A549 (cell line): ENCODE data around the gene R3HDML. TPM values are rescaled to one million over a fixed set of nuclear protein-coding genes. Genes with fewer than 3 reads are reported as not detected.

Experiments used
- ATAC-seq, 2 experiments: fragments of 200-7000 bp in 1 of 2; fragments of >200 bp in 1 of 2; cut with Nextera tagmentation in 1 of 2; cut with Tn5 transposase in 1 of 2; 3 replicates each; pipeline versions ENCODE4 v1.8.0 to v1.9.1; 2018 to 2020; ENCODE audit warnings: mild to moderate bottlenecking in 1 of 2, moderate library complexity in 1 of 2
- CTCF ChIA-PET: fragments of 300-600 bp; sonication (Branson Sonifier 250); formaldehyde crosslinking; extraction: SDS; loops from one replicate; lab custom pipeline; 2021; ENCODE audit warnings: antibody characterized with exemption, inconsistent platforms; lab: Yijun Ruan, JAX
- POLR2A ChIA-PET: fragments of 350-600 bp; formaldehyde crosslinking; extraction: SDS; loops from one replicate; lab custom pipeline; 2021; ENCODE audit warnings: antibody characterized with exemption, inconsistent platforms; lab: Yijun Ruan, JAX
- DNase-seq, 2 experiments: peaks; one replicate each; pipeline versions ENCODE4 v3.0.0 to v3.0.0-alpha.2; 2011 to 2016; ENCODE audit warnings: low read depth in 1 of 2, low spot score in 1 of 2
- FAIRE-seq: peaks from 2 replicates; lab custom pipeline; 2011; peaks lifted over from hg19 to GRCh38; lab: Jason Lieb, UNC
- H3K27ac ChIP-seq, 2 experiments: fragments of >200 bp; sonication (Bioruptor Twin); formaldehyde crosslinking; 3 replicates each; pipeline ENCODE4 v1.5.1; 2016 to 2017
- H3K4me1 ChIP-seq: fragments of >200 bp; sonication (Bioruptor Twin); formaldehyde crosslinking; 3 replicates; pipeline ENCODE4 v1.6.1; 2016
- H3K4me2 ChIP-seq: fragments of >200 bp; sonication (Bioruptor Twin); formaldehyde crosslinking; 3 replicates; pipeline ENCODE4 v1.6.1; 2016
- H3K4me3 ChIP-seq: fragments of >200 bp; sonication (Bioruptor Twin); formaldehyde crosslinking; 3 replicates; pipeline ENCODE4 v1.5.1; 2016
- H3K9me3 ChIP-seq: fragments of >200 bp; sonication (Bioruptor Twin); formaldehyde crosslinking; 3 replicates; pipeline ENCODE4 v1.6.1; 2016
- BCL3 ChIP-seq: fragments of >200 bp; sonication (Bioruptor Twin); formaldehyde crosslinking; IDR thresholded peaks from 3 replicates; pipeline ENCODE4 v1.6.1; 2016
- BHLHE40 ChIP-seq: IDR thresholded peaks from 2 replicates; pipeline ENCODE4 v1.6.1; 2012; ENCODE audit warnings: low read depth, low read length, inconsistent platforms
- CTCF ChIP-seq: fragments of >200 bp; sonication (Bioruptor Twin); formaldehyde crosslinking; IDR thresholded peaks from 3 replicates; pipeline ENCODE4 v1.5.1; 2016
- EHMT2 ChIP-seq: fragments of 200-600 bp; sonication (generic); IDR thresholded peaks from 2 replicates; pipeline ENCODE4 v1.6.1; 2016; ENCODE audit warnings: antibody characterized with exemption, low read depth, mild to moderate bottlenecking, moderate library complexity
- ESRRA ChIP-seq: fragments of 150-350 bp; IDR thresholded peaks from 2 replicates; pipeline ENCODE4 v1.6.1; 2014; ENCODE audit warnings: mild to moderate bottlenecking, low read length, borderline replicate concordance
- FOSL2 ChIP-seq, 2 experiments: fragments of 450-650 bp in 1 of 2; fragments of >200 bp in 1 of 2; sonication (Bioruptor Twin) in 1 of 2; formaldehyde crosslinking; IDR thresholded peaks; 2 replicates each; pipeline versions ENCODE4 v1.5.0 to v1.6.1; 2016 to 2020; ENCODE audit warnings: mild to moderate bottlenecking in 1 of 2, moderate library complexity in 1 of 2
- HDAC2 ChIP-seq: fragments of 200-600 bp; sonication (generic); IDR thresholded peaks from 2 replicates; pipeline ENCODE4 v1.6.1; 2016
- HEYL ChIP-seq: fragments of 250-450 bp; sonication (Bioruptor Pico); IDR thresholded peaks from 2 replicates; pipeline ENCODE4 v1.8.0; 2021; ENCODE audit warnings: mild to moderate bottlenecking, moderate library complexity
- HOXA7 ChIP-seq: fragments of 250-450 bp; sonication (Bioruptor Pico); IDR thresholded peaks from 2 replicates; pipeline ENCODE4 v1.5.0; 2020; ENCODE audit warnings: mild to moderate bottlenecking, moderate library complexity
- HOXB13 ChIP-seq: fragments of 250-450 bp; sonication (Bioruptor Pico); IDR thresholded peaks from 2 replicates; pipeline ENCODE4 v1.5.0; 2020; ENCODE audit warnings: low read depth, mild to moderate bottlenecking, moderate library complexity
- JUN ChIP-seq, 2 experiments: fragments of >200 bp; sonication (Bioruptor Twin); formaldehyde crosslinking; IDR thresholded peaks; 2 replicates in 1 of 2; 3 replicates in 1 of 2; pipeline ENCODE4 v1.6.1; 2016 to 2017
- MAFK ChIP-seq: fragments of 450-650 bp; IDR thresholded peaks from 2 replicates; pipeline ENCODE4 v1.6.1; 2014; ENCODE audit not compliant: partially characterized antibody
- MAX ChIP-seq: IDR thresholded peaks from 2 replicates; pipeline ENCODE4 v1.6.1; 2012
- NR3C1 ChIP-seq: fragments of >200 bp; sonication (Bioruptor Twin); formaldehyde crosslinking; IDR thresholded peaks from 3 replicates; pipeline ENCODE4 v1.6.1; 2017
- PHF8 ChIP-seq: fragments of 200-600 bp; sonication (generic); IDR thresholded peaks from 2 replicates; pipeline ENCODE4 v1.6.1; 2016; ENCODE audit warnings: low read depth, mild to moderate bottlenecking, antibody characterized with exemption, moderate library complexity, borderline replicate concordance
- POLR2A ChIP-seq: IDR thresholded peaks from 2 replicates; pipeline ENCODE4 v1.6.1; 2012; ENCODE audit warnings: mild to moderate bottlenecking, low read length
- RAD21 ChIP-seq, 2 experiments: fragments of >200 bp in 1 of 2; sonication (Bioruptor Twin) in 1 of 2; formaldehyde crosslinking in 1 of 2; IDR thresholded peaks in 1 of 2; conservative IDR thresholded peaks in 1 of 2; 2 replicates in 1 of 2; 3 replicates in 1 of 2; pipeline ENCODE4 v1.6.1; 2012 to 2018; ENCODE audit warnings: inconsistent platforms in 1 of 2
- SMC3 ChIP-seq: fragments of >200 bp; sonication (Bioruptor Twin); formaldehyde crosslinking; IDR thresholded peaks from 3 replicates; pipeline ENCODE4 v1.6.1; 2018; ENCODE audit warnings: inconsistent platforms
- TFCP2L1 ChIP-seq: fragments of 250-450 bp; sonication (Bioruptor Pico); IDR thresholded peaks from 2 replicates; pipeline ENCODE4 v1.5.0; 2021; ENCODE audit warnings: mild to moderate bottlenecking
- USF2 ChIP-seq: fragments of 450-650 bp; IDR thresholded peaks from 2 replicates; pipeline ENCODE4 v1.6.1; 2014; ENCODE audit warnings: antibody characterized with exemption
- ZNF302 ChIP-seq: fragments of 250-450 bp; sonication (Bioruptor Pico); IDR thresholded peaks from 2 replicates; pipeline ENCODE4 v1.9.0; 2021; ENCODE audit warnings: inconsistent platforms, mild to moderate bottlenecking, moderate library complexity
- WGBS: methylation state at CpG from one replicate; pipeline ENCODE4 v1.1.6; 2017; ENCODE audit errors: missing lambda C conversion rate; 5-methylcytosine and 5-hydroxymethylcytosine counted together
- polyA plus RNA-seq, 4 experiments: library from polyadenylated mRNA; depleted of rRNA in 3 of 4; stranded (reverse); fragments of >200 nt; fragmentation: RNase III in 1 of 4; extraction: RNeasy Plus Mini Kit Qiagen cat#74134 plus additional on column Dnase treatment in 1 of 4; gene quantifications; 2 replicates in 3 of 4; 3 replicates in 1 of 4; pipeline ENCODE4 v1.2.3, GENCODE V29; 2011 to 2017

Gene R3HDML
- polyA plus RNA-seq, 2 of the 4 experiments (the other 2 are of a cell fraction) = 0.96 to 1.2 TPM

- TF ChIP-seq HDAC2 = no peak
- TF ChIP-seq NR3C1 = no peak
- TF ChIP-seq PHF8 = no peak
- TF ChIP-seq HOXA7 (CRISPR knock-in tag) = no peak
- TF ChIP-seq BCL3 = 0 out of 3 replicates have a peak, but pooled peaks have one; percentile 49
- TF ChIP-seq HOXB13 (CRISPR knock-in tag) = peak; percentile 55; the same call in 1 of the 2 replicates
- no peak for TF ChIP-seq HEYL (CRISPR knock-in tag)
- 0 out of 2 replicates have a peak, but pooled peaks have one; percentile 11 for TF ChIP-seq BHLHE40
Measured at GRCh38 chr20:44370639-44371218, 33.9 kb downstream of the R3HDML start (continued).

- TF ChIP-seq MAFK (peak; percentile 36), ZNF302 (CRISPR knock-in tag) (no peak)
- Histone ChIP-seq H3K27ac (peak overlapping the region; percentile 78 to 80), H3K4me1 (peaks cover 70% of the 10 kb centered on the region), H3K4me2 (peak overlapping the region; percentile 41), H3K4me3 (no peak overlapping the region), H3K9me3 (no peaks in the 10 kb centered on the region)
- 6% methylated on average over 2 of the region's 2 CpGs for WGBS
- FAIRE-seq (no peak), ATAC-seq (peak in 1 of 2 experiments; percentile 16; a peak in 1 of 6 replicates), DNase-seq (peak in 1 of 2 experiments; percentile 69)
- ChIA-PET POLR2A (no interaction called here), CTCF (interaction anchor here (0.6 to 10.3 kb wide), 13 partner anchors 9 to 227 kb away, joined by 3 to 241 read pairs (median 5); partner anchors contain the start of gene FITM2)
Measured at GRCh38 chr20:44382641-44383040, 45.8 kb downstream of the R3HDML start.

- peak overlapping the region; percentile 27 for H3K4me2 ChIP-seq
- CTCF ChIA-PET = interaction anchor here (0.6 to 10.3 kb wide), 45 partner anchors 11 to 299 kb away, joined by 3 to 241 read pairs (median 5); partner anchors contain the start of gene FITM2
- DNase-seq = peak; percentile 56 to 86
- FAIRE-seq = no peak
- H3K9me3 ChIP-seq = no peaks in the 10 kb centered on the region
- no peak overlapping the region for H3K4me3 ChIP-seq
- ATAC-seq = peak; percentile 79 to 80
- H3K27ac ChIP-seq = peak overlapping the region; percentile 78 to 80
- peaks cover 81% of the 10 kb centered on the region for H3K4me1 ChIP-seq
- POLR2A ChIA-PET = interaction anchor here (1.6 kb wide), 1 partner anchor 91 kb away, joined by 6 read pairs; the partner anchor contains the start of gene TTPAL
- WGBS = 10% methylated on average over 9 of the region's 9 CpGs
- TF ChIP-seq SMC3 (peak; percentile 60; the same call in 2 of the 3 replicates), HOXB13 (CRISPR knock-in tag) (no peak), TFCP2L1 (CRISPR knock-in tag) (no peak), MAX (peak; percentile 43; the same call in 1 of the 2 replicates), JUN (IDR thresholded peaks at IDR 0.05) (no peak), CTCF (peak; percentile 91), MAFK (peak; percentile 48), EHMT2 (no peak), POLR2A (no peak), RAD21 (conservative IDR thresholded peaks at IDR 0.05 in 1 of 2, IDR thresholded peaks at IDR 0.05 in 1 of 2) (peak; percentile 48 to 56), ESRRA (no peak), USF2 (no peak), FOSL2 (IDR thresholded peaks at IDR 0.05) (no peak; the same call in 1 of the 2 replicates), FOSL2 (CRISPR knock-in tag; IDR thresholded peaks at IDR 0.05) (peak; percentile 55), BCL3 (no peak)
Measured at GRCh38 chr20:44384423-44385027, 47.7 kb downstream of the R3HDML start.
